B cell (primary cell): ENCODE results near the gene CDH1.

ENCODE experiments used
- EZH2 ChIP-seq: IDR thresholded peaks from 2 replicates; pipeline ENCODE4 v1.6.1; 2012; ENCODE audit warnings: borderline replicate concordance, low read depth, mild to moderate bottlenecking, moderate library complexity, low read length; ENCODE audit not compliant: insufficient read depth, poor library complexity, severe bottlenecking
- TF ChIP-seq, protein P1 (sequence below): fragments of 200-600 bp; IDR thresholded peaks from one replicate; pipeline ENCODE4 v1.8.0; 2022; ENCODE audit warnings: antibody characterized with exemption, mild to moderate bottlenecking

DNA sequence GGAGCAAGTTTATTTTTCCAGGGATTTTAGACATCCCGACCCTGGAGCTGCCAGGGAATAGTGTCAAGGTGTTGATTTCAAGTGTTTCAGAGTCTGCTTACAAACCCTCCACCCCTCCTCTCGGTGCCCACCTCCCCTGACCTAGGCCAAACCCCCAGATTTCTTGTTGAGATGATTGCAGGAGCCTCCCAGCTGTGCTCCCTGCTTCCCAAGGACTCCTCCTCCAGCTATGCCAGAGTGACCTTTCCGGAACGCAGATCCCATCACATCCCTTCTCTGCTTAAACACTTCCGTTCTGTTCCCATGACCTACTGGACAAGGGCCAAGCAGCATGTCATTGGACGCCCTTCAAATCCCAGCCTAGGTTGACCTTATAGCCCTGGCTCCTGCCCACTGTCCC, 23.7 kb upstream of the CDH1 start:
- no peak for TF ChIP-seq EZH2
- TF ChIP-seq, protein P1, sequence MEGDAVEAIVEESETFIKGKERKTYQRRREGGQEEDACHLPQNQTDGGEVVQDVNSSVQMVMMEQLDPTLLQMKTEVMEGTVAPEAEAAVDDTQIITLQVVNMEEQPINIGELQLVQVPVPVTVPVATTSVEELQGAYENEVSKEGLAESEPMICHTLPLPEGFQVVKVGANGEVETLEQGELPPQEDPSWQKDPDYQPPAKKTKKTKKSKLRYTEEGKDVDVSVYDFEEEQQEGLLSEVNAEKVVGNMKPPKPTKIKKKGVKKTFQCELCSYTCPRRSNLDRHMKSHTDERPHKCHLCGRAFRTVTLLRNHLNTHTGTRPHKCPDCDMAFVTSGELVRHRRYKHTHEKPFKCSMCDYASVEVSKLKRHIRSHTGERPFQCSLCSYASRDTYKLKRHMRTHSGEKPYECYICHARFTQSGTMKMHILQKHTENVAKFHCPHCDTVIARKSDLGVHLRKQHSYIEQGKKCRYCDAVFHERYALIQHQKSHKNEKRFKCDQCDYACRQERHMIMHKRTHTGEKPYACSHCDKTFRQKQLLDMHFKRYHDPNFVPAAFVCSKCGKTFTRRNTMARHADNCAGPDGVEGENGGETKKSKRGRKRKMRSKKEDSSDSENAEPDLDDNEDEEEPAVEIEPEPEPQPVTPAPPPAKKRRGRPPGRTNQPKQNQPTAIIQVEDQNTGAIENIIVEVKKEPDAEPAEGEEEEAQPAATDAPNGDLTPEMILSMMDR, result no peak
